ENCODE measurements around the gene LRRC8D. TPM values are rescaled to one million over a fixed set of nuclear protein-coding genes. Genes with fewer than 3 reads are reported as not detected.

The LRRC8D gene
- total RNA-seq, 1 donor from 2014 or later = 22.2 TPM

GRCh38 chr1:89877756-89878155, 56.9 kb downstream of the LRRC8D start:
- peaks cover 6% of the 10 kb centered on the region for H3K4me1 ChIP-seq
- no peak for ATAC-seq
- H3K27ac ChIP-seq = no peak overlapping the region
- TF ChIP-seq CTCF (IDR thresholded peaks at IDR 0.05) = no peak
- H3K36me3 ChIP-seq = no peaks in the 10 kb centered on the region
- H3K9me3 ChIP-seq = no peaks in the 10 kb centered on the region
- no peak overlapping the region for H3K4me3 ChIP-seq
- intact Hi-C loops (cut with DNase I) = no loop called here
- DNase-seq = no peak
- H3K27me3 ChIP-seq (ENCODE audit: low read depth) = no peaks in the 10 kb centered on the region

- intact Hi-C loops (cut with DNase I) = no loop called here
- Histone ChIP-seq H3K27ac (no peak overlapping the region), H3K27me3 (ENCODE audit: low read depth) (no peaks in the 10 kb centered on the region), H3K4me3 (no peak overlapping the region), H3K4me1 (peaks cover 6% of the 10 kb centered on the region), H3K9me3 (no peaks in the 10 kb centered on the region), H3K36me3 (no peaks in the 10 kb centered on the region)
- ATAC-seq (no peak), DNase-seq (no peak)
- no peak for TF ChIP-seq CTCF (IDR thresholded peaks at IDR 0.05)
These were observed 57.4 kb downstream of the LRRC8D start for GRCh38 chr1:89878256-89878655.

GRCh38 chr1:89880679-89881078, 59.8 kb downstream of the LRRC8D start:
- intact Hi-C loops (cut with DNase I) = no loop called here
- no peak for ATAC-seq
- no peaks in the 10 kb centered on the region for H3K27me3 ChIP-seq (ENCODE audit: low read depth)
- DNase-seq = no peak
- no peak for TF ChIP-seq CTCF (IDR thresholded peaks at IDR 0.05)
- no peak overlapping the region for H3K4me3 ChIP-seq
- H3K27ac ChIP-seq = no peak overlapping the region
- no peaks in the 10 kb centered on the region for H3K4me1 ChIP-seq
- no peaks in the 10 kb centered on the region for H3K36me3 ChIP-seq
- no peaks in the 10 kb centered on the region for H3K9me3 ChIP-seq

GRCh38 chr1:89881415-89882058, 60.7 kb downstream of the LRRC8D start:
- H3K27me3 ChIP-seq (ENCODE audit: low read depth) = no peaks in the 10 kb centered on the region
- no peak for TF ChIP-seq CTCF (IDR thresholded peaks at IDR 0.05)
- no peak for DNase-seq

GRCh38 chr1:89882348-89883029, 61.7 kb downstream of the LRRC8D start:
- Histone ChIP-seq H3K9me3 (no peaks in the 10 kb centered on the region), H3K36me3 (no peaks in the 10 kb centered on the region), H3K27ac (no peak overlapping the region), H3K27me3 (ENCODE audit: low read depth) (no peaks in the 10 kb centered on the region), H3K4me1 (no peaks in the 10 kb centered on the region), H3K4me3 (no peak overlapping the region)
- DNase-seq (no peak), ATAC-seq (no peak)
- no peak for TF ChIP-seq CTCF (IDR thresholded peaks at IDR 0.05)
- intact Hi-C loops (cut with DNase I) = no loop called here

More at GRCh38 chr1:89881415-89882058, 60.7 kb downstream of the LRRC8D start:
- Histone ChIP-seq H3K4me3 (no peak overlapping the region), H3K27ac (no peak overlapping the region), H3K36me3 (no peaks in the 10 kb centered on the region), H3K9me3 (no peaks in the 10 kb centered on the region), H3K4me1 (no peaks in the 10 kb centered on the region)
- no peak for ATAC-seq
- intact Hi-C loops (cut with DNase I) = no loop called here

Measured in lower lobe of right lung (tissue), 2 donors.